Activated CD4-positive, CD25-positive, alpha-beta regulatory T cell treated with anti-CD3 and anti-CD28 coated beads, Interleukin-2, amount 50 U/mL, for 24 hours (primary cell): ENCODE measurements around the gene AREL1.

ENCODE experiments used
- ATAC-seq, 2 donors: fragments of 150-1000 bp; cut with Tn5 transposase; one replicate each; pipeline ENCODE4 v1.10.0; 2021; ENCODE audit warnings: mild to moderate bottlenecking in 1 of 2, moderate library complexity in 1 of 2

Gene AREL1

DNA sequence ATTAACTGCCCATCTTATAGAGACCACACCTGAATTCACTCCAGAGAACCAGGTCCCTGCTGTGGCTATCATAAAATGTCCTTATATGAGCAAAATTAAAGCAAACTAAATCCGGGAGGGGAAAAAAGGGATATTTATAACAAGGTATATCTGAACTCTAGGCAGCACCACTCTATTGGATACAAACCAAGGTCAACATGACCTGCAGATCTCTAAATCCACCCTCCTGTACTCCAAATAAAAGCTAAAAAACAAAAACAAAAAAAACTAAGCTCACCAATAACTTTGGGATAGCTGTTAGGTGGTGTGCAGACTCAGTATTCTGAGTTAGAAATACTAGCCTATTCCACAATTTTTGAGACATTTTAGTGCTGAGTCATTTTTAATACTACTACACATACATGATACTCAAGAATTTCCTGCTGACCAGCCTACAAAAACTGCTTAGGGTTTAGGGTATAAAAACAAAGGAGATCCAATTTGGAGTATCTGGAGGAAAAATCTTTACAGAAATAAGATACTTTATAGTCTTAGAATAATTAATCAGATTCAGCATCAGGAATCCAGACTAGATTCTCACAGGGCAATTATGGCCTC, 54.2 kb downstream of the AREL1 start:
- ATAC-seq, result no peak

DNA sequence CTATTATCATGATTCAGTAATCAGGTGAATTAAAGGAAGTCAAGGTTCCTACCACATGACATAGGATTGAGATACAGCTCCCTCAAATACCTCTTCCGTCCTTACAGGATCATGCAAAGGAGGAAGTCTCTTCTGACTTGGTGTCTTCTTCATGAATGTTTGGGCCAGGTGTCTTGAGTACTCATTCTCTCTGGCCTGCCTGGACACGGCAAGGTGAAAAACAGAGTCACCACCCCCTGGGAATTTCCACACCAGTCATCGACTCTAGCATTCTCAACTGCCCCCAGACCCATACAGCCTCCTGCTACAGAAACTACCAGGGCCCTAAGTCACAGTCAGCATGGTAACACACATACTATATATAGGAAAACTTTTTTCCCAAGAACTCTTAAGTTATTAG, 55.9 kb downstream of the AREL1 start:
- no peak for ATAC-seq

DNA sequence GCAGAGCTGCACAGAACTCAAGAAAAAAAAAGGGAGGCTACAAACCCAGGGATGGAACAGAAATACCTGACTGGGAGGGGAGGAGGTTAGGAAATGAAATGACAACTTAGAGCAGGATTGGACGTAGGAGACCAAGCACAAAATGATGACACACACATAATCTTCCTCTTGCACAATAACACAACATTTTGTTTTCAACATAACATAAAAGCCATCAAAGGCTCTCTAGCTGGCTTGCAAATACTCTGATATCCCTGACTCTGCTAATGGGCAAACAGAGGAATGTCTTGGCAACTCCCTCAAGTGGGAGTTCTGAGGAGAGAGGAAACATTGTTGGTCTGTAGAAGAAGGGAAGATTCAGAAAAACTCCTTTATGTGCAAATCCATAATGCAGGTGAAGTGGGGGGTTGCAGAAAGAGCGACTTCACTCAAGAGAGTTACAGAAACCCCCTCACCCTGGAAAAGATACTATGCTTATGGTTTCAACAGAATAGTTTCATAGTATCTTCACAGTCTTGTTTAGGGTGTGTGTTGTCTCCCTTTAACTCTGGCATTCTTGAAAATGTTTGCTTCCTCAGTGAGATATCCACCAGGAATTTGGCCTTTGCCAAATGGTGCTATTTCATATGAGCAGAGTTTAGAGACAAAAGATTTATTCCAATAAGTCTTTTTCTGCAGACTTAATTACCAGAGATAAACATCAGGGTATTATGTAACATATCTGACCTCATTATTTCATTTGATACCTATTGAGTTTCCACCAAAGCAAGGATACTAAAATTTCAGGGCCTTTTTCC, 57.1 kb downstream of the AREL1 start:
- no peak for ATAC-seq

DNA sequence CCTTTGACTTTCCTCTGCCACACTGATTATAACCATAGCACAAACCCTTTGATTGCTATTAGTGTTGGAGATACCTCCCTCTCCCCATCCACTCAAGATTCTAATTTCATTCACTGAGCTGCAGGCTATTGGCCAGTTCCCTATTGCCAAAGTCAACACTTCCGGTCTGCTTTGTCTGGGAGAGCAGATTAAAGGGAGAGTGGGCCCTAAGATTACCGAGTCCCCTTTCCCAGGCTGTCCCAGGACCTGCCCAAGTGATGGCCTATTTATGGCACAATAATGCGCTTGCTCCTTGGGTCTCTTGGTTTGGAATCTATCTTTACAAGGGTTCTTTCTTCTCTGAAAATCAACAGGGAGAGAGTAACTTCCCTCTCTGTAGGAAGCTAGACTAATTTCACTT, 57.9 kb downstream of the AREL1 start:
- no peak for ATAC-seq

DNA sequence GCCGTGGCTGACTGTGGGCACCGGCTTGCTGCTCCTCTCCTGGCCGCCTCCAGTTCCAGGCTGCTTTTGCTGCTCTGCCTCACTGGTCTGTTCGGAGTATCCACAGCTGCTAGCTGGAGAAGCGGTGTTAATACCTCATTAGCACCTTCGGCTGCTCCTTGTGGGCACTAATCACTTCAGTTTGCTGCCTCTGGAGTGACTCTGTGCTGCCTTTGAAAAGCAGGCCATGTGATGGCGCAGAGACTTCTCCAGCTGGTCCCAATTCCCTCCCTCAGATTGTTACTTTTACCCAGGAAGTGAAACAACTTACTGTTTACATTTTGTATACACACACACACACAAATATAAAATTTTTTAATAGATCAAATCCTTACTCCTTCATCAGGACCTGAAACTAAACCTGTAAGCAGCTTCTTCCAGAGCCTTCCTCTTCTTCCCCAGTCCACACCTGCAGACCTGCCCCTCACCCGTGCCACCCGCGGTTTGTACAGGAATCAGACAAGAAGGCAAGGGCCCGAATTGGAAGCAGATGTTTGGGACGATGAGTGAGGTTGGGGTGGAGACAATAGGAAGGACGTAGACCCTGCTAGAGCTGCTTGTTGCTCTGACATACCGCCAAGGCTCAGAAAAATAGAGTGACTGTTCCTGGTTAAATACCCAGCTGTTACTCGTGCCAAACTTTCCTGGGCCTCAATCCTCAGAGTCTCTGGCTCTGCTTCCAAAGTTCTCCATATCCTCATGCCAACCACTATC, 59.3 kb downstream of the AREL1 start:
- no peak for ATAC-seq

DNA sequence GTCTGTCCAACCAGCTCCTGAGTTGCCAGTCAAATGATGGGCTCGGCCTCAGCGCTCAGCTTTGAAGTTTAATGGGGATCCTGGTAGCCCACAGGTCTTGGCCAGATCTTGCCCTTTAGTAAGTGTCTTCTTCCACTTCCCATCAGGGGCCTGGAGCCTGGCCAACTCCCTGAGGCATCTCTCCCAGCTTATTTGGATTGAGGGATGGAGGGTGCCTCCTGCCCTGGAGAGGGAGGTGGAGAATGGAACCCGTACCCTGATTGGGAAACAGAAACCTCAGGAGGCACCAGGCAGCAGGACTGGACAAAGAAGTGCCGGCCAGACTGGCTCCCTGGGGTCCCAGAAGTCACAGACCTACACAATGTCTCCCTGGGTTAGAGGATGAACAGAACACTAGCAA, 60.3 kb downstream of the AREL1 start:
- no peak for ATAC-seq

DNA sequence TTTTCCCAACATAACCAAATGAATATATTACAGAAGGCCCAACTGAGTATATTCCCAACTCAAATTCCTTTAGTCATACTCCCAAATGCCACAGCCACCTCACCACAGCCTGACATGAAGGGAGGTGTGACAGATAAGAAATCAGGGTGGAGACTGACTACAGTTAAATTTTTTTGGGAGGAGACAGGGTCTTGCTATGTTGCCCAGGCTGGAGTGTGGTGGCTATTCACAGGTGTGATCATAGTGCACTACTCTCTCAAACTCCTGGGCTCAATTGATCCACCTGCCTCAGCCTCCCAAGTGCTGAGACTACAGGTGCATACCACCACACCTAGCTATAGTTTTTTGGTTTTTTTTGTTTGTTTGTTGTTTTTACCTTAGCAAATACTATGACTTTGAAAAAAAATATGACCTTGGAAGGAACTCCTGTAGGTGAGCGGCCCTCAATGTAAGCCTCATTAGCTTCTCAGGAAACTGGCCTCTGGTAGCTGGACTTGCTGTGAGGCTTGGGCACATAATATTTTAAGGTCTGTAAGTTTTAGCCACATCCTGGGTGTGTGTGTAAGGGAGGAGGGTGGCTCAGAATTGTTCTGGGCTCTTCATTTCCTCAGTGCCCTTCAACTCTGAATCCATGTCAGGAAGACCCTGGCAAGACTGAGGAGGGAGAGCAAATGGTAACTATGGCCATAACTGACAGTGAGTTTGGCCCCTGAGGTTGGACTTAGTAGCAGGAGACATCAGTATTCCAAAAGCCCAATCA, 61.8 kb downstream of the AREL1 start:
- ATAC-seq, result no peak

DNA sequence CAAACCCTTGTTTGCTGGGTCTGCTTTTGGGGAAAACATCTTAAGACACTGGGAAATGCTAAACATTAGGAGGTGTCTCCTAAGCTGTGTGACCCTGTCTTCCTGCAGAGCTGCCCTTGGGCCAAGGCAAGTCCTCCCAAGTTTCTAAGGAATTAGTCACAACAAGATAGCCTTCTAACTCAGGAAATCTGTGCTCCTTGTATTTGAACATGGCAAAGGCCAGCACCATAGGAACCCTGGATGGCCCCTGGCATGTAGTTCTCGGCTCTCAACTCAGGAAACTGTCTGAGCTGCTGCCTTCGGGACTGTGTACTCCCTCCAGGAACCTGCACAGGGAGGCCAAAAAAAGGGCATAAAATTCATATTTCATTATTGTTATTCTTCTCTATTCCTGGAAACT, 63.2 kb downstream of the AREL1 start:
- no peak for ATAC-seq

DNA sequence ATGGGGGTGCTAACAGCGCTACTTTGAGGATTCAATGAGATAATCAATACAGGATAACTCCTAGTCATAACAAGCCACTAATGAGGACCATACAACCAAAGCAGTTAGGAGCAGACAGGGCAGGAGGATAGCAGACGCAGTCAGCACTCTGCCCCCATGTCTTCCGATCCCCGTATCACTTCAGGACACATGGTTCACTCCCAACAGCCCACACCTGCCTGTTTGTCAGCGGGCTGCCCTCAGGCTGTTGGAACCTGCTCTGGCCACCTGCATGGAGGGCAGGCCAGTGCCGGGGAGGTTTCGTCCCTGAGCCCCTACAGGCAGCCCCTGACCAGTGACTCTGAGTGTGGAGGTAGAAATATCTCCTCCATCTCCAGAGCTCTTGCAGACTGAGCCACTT, 63.7 kb downstream of the AREL1 start:
- no peak for ATAC-seq

DNA sequence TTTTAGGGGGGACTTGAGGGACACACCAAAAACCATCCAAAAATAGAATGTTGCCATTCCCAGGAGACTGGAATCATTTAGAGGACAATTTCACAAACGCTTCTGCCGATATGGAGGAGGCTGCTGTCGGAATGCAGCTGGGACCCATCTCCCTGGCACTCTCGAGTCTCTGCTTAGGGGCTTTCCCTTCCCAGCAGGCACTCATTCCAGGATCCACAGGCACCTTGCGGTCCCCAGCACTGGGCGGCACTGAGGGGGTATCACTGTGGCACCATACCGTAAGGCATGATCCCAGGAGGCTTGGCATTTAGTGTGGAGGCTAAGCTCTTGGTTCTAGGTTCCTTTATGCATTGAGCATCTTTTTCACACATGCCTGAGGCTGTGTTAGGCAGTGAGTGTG, 64.3 kb downstream of the AREL1 start:
- no peak for ATAC-seq

DNA sequence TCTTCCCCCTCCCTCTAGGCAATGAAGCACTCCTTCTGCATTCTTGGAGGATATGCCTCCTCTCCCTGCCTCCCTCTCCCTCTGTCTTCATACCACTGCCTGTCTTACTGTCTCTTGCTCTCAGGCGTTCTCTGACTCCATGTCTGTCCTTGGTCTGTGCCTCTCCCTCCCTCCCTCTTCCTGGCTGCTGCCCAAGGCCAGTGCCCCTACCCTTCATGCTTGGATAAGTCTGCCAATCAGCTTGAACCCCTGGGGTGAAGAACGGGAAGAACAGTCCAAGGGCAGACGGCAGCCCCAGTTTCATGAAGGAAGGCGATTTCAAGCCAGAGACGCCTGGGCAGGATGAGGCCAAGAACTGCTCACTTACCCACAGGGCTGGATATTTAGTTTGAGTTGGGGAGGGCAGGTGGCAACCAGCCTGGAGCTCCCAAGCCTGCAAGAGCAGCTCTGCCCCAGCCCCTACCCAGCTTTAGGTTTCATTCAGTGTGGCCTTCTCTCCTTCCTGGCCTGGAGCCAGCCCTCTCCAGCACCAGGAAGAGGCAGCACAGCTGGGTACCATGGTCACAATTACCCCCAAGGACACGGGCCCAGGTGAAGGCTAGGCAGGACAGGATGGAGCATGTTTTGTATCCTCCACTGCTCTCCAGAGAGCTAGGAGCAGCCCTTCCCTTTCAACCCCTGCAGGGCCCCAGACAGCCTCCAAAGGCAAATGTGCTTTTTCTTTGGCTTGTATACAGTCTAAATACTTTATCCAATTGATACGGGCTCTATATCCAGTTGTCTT, 65.0 kb downstream of the AREL1 start:
- no peak for ATAC-seq

DNA sequence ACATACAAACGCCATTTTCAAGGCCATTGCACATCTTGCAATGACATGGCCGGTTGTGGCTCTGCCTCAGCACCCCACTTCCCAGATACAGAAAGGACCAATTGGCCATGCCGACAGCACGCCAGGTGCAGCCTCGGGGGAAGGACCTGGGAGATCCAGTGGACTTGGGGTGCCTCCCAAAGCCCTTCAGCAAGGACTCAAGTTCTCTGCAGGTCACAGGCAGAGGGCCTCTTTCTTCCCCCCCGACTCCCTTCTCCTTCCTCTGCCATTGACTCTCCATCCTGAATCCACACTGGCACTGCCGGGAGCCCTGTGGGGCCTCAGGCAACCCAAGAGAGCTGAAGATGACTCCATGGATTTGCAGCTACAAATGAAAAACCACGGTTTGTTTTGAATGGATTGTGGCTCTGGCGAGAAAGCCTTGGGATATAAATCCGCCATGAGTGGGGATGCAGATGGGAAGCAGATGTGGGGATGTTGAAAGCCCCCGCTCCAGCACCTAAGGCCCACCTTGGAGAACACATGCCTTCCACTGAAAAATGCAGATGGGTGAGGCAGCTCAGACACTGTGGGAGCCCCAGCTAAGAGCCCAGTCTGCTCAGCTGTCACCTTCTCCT, 65.7 kb downstream of the AREL1 start:
- no peak for ATAC-seq

DNA sequence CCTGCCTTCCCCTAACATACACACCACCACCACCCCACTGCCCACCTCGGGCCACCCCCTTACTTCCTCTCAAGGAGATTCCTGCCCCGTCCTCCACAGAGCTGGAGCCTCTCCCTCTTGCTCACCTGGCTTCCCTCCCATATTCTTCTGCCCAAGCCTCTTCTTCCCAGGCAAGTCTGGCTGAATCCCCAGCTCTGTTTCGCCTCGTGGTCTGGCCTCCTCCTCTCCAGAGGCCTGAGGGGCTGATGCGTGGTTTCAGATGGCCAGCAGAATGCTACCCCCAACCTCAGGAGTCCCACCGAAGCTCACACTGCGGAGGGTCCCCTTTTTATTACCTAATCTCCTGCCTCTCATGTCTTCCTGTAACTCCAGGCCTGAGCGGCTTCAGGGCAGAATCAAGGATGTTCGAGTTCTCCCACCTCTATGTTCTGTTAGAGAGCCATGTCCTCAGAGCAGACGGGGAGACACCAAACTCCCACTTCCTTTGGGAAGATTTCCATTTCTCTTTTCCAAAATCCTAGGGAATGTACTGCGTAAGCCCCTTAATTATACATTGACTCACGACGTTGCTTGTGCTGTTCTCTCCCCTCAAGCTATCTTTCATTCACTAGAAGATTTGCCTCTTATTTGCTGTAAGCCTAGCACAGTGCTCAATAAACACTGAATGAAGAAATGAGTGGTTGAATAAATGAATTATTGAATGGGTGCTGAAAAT, 67.0 kb downstream of the AREL1 start:
- no peak for ATAC-seq

DNA sequence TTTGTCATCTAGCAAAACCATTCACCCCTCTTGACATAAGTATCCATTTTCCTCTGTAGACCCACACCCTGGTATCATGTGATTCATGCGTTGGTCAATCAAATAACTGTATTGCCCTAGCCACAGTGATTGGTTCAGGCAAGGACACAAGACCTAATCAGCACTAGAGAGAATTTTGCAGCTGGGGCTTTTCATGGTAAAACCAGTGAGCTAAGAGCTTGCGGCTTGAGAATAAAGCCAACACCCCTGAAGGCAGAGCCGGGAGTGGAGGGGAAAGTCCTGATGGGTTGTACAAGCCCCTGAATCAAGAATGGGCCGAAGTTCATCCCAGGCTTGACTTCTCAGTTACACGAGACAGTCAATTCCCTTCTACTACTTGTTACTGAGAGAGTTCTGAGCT, 67.6 kb downstream of the AREL1 start:
- ATAC-seq, result no peak

DNA sequence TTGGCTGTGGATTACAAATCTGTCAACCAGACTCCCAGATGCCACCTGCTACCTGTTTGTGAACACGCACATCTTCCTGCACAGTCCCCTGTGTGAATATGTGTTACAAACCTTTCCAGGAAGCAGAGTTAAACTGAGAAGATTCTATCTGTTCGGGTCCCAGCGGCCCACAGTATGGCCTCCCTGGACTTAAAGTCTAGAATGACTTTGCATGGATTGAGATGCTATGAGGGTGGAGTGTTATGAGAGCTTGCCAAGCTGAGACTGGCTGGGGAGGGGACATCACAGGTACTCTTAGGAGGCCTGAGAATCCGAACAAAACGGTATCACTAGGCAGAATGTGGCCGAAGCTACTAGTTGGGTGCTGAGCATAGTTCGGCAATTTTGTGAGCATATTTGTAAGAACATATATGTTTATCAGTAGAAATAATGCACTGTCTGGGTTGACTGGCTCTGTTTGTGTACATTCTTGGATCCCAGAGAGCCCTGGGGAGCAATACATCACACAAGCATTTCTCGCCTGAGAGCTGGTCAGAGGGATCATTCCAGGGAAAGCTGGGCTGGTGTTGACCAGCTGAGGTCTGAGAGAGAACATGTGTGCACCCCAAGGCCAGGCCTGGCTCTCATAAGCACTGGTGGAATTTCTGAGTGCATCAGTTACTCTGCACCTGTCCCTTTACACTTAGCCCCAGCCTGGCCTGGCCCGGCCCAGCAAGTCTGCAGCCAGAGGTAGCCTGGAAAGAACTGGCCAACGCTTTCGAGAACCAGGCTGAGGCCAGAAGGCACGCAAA, 71.1 kb downstream of the AREL1 start:
- no peak for ATAC-seq

DNA sequence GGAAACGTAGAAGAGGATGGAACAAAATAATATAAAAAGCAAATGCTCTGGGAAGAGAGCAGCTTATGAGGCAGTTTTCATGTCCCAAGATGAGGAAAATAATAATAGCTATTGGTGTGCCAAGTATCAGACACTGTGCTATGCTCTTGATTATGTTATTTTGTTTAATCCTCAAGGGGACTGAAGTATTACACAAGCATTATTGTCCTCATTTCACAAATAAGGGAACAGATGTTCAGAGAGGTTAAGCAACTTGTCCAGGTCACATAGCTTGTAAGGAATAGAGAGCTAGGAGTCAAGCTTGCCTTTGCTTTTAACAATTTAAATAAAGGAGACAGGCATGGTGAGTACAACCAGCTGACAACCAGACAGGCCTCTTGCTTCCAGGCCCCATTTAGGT, 73.9 kb downstream of the AREL1 start:
- no peak for ATAC-seq

DNA sequence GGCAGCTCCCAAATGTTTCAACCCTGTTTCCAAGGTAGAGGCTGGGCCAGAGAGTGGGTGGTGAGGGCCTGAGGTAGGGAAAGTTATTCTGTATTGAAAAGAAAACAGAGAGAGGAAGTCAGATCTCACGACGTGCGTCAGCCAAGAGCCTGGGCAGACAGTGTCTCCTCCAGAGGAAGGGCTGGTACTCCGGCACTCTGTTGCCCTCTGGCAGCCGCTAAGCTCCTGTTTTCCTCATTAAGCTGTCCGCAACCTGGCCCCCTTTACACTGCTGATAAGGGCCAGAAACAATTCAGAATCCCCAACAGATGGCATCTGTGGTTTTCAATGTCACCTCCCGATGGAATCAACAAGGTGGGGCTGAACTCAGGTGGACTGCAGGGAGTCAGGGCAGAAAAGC, 74.8 kb downstream of the AREL1 start:
- ATAC-seq, result no peak

DNA sequence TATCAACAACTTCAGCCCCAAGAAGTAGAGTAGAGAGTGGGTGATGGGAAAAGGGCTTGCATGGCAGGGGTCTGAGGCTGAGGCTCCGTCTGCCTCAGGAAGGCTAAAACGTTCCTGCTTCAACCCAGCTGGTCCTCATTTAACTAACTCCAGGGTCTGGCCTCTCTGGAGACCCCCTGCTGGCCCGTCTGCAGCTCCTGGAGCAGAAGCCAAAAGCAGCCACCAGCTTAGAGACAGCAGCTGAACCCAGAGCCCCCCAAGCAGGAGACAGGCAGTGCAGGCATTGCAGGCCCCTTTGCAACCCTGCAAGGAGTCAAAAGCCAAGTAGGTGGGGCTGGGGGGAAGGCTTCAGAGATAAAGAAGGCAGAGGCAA, 75.7 kb downstream of the AREL1 start:
- no peak for ATAC-seq

DNA sequence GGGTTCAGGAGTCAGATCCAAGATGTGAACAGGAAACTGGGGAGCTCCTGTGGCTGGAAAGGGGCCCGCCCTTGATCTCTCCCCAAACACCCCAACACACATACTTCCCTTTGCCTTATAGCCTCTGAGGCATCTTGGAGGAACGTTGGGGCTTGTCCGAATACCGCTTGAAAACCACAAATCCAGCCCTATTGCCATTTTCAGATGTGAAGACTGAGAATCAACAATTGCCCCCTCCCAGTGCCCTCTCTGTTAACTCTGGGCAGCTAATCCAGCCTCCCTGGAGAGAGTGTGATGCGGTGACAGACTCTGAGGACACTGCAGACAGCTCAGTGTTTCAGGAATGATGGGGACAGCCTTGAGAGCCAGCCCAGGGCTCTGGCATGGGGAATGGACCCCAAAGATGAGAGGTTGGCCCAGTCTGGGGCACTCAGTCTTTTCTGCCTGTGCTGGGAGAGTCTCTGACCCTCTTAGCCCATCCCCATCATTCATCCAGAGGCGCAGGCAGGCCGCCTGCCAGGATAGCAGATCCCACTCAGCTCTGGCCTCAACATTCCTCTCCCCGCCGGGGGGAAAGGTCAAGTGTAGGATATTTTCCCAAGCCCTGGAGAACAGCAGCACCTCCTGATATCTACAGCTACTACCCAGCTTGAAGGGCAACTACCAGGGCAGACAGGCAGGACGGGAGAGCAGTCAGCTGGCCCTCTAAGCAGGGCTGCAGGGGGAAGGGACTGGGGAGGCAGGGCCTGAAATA, 76.3 kb downstream of the AREL1 start:
- no peak for ATAC-seq

DNA sequence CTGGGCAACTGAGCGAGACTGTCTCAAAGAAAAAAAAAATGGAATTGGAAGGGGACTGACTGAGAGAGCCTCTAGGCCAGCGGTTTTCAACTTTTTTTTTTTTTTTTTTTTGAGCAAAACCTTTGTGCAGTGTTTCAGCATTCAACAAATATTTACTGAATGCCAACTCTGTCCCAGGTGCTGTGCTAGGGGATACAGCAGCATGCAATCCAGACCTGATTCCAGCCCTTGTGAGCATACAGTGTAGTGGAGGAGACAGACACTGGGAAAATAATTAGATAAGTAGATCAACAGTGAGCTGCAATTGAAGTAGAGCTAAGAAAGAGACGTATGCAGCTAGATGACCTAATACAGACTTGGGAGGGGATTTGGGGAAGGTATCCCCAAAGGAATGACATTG, 77.0 kb downstream of the AREL1 start:
- no peak for ATAC-seq
